GM18867 (cell line): ENCODE measurements around the gene PNP.
"Not testable (repeated sequence)": the region's sequence is repeated elsewhere in the genome, so short reads cannot be mapped to it uniquely, and the experiment has no call there.

ENCODE experiments used
- ATAC-seq: cut with Tn5 transposase; IDR thresholded peaks from one replicate; pipeline ENCODE4 v1.9.1; 2021; ENCODE audit warnings: mild to moderate bottlenecking, moderate library complexity; ENCODE audit not compliant: unreplicated experiment

The PNP gene

DNA sequence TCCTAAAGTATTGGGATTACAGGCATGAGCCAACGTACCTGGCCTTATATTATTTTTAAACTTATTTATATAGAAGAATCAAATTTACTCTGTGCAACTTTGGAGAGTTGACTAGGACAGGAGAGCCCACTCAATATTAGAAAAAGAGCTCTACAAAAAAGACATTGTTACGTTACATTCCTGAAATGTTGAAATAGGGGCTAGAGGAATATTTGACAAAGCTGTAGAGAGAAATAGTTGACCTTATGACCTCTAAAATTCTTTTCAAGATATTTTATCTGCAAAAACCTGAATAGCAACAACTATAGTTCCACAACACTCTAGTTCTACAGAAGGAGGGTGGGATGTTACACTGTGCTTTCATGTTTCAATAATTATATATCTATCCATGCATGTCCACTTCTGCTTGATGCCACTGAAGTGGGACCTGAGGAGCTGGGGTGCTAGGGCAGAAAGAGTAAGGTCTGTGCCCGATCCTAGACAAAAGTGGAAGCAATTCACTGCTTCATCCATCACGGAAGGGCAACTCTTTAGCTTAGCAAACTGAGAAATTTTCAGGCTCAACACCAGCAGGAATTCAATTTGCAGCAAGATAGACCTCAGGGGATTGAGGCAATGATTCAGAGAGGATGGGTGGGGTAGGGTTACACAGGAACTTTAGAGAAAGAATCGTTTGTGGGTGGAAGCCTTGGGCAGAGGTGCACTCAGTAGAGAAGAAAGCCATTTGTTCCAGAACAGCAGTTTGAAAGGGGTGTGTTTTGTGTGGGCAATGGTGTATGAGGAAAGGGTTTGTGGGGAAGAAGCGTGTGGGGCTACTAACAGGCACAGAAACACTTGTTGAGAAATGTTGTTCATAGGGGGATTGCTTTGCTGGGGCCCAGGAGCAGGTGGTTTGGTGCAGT is 20.1 kb downstream of the PNP start:
- no peak for ATAC-seq

DNA sequence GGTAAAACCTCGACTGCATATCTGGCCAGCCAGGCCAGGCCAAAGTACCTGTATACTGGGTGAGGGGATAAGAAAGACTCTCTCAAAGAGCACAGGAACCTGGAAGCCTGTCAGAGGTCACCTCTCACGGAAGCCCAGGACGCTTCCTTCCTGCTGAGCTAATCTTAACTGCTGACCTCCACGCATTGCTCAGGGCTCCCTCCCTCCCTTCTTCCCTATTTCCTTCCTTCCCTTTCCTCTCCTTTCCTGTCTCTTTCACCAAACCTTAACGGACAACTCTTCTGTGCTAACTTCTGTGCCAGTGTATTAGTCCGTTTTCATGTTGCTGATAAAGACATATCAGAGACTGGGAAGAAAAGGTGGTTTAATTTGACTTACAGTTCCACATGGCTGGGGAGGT is 21.4 kb downstream of the PNP start:
- no peak for ATAC-seq

DNA sequence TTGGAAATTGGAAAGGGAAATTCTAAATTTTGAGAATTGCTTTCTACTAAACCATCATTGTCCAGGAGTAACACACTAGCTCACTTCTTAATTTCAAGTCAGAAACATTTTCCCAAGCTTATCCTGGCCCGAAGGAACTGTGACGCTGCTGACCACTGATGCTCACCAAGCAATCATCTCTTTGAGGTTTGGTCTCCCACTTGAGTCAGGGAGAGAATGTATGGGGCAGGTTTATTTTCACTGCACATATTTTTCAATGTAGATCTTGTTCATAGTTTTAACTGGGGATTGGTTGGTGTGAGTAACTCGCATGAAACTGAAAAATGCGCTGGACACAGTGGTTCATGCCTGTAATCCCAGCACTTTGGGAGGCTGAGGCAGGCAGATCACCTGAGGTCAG is 23.3 kb downstream of the PNP start:
- ATAC-seq = no peak

DNA sequence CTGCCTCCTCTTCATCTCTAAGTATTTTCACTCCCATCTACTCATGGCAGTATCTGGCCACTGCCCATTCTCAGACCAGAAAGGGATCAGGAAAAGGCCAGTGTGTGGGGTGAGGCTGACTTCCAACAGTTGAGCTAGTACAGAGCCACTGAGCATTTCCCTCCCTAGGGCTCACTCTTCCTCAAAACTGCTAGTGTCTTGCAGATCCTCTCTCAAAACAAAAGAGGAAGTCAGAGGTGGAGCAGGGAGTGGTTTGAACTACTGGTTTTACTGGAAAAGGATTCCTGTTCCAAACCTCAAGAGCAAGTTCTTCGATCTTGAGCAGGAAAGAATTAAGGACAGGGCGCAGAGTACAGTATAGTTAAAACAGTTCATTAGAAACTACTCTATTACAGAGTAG is 24.4 kb downstream of the PNP start:
- no peak for ATAC-seq

DNA sequence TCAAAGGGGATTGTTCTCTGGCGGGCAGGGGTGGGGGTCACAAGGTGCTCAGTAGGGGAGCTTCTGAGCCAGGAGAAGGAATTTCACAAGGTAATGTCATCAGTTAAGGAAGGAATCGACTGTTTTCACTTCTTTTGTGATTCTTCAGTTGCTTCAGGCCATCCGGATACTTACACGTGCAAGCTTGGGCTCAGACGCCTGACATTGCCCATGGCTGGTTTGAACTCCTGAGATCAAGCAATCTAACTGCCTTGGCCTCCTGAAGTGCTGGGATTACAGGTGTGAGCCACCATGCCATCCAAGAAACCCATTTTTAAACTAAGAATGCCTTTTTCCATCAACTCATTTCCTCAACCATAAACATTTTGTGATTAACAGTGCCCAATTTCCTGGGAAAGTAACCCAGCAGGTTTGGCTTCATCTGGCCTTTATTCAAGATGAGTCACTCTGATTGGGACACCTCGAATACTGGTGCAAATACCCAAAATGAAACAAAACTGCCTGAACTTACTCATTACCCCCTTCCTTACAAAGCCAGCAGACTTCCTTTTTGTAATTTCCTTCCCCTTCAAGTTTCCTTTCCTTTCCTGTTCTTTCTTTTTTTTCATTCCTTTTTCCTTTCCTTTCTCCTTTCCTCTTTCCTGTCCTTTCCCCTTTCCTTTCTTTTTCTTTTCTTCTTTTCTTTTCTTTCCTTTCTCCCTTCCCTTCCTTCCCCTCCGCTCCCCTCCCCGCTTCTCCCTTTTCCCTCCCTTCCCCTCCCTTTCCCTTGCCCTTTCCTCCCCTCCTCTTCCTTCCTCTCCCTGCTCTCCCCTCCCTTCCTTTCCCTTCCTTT is 25.9 kb downstream of the PNP start:
- ATAC-seq = no peak

DNA sequence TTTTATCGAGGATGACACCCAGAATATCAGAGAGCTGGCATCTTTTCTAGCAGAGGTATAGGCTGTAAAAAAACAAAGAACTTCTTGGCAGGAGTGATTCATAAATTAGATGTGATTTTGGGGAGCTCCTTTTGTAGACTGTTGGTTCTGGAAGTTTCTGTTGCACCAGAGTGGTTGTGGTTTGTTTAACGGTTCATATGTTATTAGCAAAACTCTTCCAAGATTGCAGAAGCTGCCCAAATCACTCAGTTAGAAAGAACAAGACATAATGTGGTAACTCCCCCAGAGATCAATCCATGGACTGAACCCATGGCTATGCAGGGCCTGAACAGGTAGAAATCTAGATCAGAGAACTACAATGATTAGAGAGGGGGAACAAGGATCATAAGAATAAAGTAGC is 29.4 kb downstream of the PNP start:
- no peak for ATAC-seq

DNA sequence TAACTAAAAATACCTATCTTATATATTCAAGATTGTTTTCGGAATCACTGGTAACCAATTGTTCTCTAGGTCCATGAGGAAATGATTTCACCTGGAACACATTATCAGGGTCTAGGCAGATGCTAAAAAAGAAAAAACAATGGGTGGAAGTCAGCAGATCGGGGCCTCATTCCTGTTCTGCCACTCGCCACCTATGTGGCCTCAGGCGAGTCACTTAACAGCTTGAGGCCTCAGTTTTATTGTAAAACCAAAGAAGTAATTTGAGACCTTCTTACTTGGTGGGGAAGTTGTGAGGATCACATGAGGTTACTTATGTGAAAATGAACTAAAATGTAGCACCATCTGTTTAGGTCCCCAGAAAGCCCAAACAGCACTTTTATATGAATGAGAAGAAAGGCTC is 29.9 kb downstream of the PNP start:
- no peak for ATAC-seq

DNA sequence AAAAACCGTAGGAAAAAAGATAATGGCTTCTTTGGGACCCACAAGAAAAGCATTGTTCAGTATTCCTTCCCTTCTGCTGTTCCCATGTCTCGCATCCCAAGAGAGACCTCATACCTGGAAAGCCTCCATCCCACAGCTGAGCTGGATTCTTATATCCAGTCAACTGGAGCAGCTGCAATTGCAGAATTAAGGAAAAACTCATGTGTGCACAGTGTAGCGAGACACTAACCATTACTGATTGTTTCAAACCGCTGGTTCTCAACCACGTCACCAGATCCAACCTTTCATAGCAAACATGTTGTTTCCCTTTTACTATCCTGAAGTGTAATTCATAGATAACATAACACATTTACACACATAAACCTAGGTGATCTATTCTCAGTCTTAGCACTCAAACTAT is 30.7 kb downstream of the PNP start:
- no peak for ATAC-seq

DNA sequence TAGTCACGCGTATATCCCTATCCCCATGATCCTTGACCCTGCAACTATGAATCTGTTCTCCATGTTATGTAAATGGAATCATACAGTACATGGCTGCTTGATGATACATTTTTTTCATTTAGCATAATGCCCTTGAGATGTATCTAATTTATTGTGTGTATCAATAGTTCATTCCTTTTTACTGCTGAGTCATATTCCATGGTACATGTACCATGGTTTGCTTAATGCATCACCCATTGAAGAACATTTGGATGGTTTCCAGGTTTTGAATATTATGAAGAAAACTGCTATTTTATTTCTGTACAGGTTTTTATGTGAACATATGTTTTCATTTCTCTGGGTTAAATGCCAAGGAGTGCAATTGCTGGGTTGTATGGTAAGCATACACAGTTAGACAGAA is 32.1 kb downstream of the PNP start:
- no peak for ATAC-seq

DNA sequence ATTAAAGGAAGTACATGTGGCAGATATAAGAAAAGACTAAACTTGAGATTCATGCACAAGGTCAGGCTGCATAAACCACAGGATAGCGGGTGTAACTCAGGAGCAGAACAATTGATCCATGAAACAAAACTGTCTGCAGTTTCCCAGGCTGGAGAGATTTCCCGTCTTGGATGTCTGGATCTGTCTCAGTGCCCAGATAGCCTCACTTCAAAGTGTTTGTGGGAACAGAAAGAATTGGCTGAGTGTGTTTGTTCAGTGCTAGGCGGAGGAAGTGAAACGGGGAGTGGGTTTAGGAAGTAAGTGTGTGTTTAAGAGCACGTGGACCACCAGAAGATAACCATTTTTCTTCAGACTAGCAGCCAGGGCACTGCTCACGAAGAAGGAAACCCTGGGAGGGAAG is 34.7 kb downstream of the PNP start:
- ATAC-seq = no peak

DNA sequence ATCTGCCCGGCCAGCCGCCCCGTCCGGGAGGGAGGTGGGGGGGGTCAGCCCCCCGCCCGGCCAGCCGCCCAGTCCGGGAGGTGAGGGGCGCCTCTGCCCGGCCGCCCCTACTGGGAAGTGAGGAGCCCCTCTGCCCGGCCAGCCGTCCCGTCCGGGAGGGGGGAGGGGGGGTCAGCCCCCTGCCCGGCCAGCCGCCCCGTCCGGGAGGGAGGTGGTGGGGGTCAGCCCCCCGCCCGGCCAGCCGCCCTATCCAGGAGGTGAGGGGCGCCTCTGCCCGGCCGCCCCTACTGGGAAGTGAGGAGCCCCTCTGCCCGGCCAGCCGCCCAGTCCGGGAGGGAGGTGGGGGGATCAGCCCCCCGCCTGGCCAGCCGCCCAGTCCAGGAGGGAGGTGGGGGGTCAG is 37.1 kb downstream of the PNP start:
- ATAC-seq = not testable (repeated sequence)

DNA sequence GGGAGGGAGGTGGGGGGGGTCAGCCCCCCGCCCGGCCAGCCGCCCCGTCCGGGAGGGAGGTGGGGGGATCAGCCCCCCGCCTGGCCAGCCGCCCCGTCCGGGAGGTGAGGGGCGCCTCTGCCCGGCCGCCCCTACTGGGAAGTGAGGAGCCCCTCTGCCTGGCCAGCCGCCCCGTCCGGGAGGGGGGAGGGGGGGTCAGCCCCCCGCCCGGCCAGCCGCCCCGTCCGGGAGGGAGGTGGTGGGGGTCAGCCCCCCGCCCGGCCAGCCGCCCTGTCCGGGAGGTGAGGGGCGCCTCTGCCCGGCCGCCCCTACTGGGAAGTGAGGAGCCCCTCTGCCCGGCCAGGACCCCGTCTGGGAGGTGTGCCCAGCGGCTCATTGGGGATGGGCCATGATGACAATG is 37.5 kb downstream of the PNP start:
- ATAC-seq = not testable (repeated sequence)

DNA sequence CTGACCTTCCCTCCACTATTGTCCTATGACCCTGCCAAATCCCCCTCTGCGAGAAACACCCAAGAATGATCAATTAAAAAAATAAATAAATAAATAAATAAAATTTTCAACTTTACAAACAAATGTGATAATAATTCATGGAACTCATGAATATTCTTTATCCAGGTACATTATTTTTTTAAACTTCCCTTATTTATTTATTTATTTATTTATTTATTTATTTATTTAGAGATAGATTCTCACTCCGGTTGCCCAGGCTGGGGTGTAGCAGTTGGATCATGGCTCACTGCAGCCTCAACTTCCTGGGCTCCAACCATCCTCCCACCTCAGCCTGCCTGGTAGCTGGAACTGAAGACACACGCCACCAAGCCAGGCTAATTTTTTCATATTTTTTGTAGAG is 38.3 kb downstream of the PNP start:
- ATAC-seq = not testable (repeated sequence)

DNA sequence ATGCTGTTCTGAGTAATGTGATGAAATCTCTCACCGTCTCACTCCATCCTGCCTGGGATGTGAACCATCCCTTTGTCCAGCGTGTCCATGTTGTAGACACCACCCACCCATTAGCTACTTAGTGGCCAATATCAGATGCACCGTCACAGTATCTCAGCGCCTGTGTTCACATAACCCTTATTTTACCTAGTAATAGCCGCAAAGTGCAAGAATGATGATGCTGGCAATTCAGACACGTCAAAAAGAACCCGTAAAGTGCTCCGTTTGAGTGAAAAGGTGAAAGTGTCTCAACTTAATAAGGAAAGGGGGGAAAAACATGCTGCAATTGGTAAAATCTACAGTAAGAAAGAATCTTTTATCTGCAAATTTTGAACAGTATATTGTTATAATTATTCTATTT is 39.2 kb downstream of the PNP start:
- ATAC-seq = peak; percentile 38

DNA sequence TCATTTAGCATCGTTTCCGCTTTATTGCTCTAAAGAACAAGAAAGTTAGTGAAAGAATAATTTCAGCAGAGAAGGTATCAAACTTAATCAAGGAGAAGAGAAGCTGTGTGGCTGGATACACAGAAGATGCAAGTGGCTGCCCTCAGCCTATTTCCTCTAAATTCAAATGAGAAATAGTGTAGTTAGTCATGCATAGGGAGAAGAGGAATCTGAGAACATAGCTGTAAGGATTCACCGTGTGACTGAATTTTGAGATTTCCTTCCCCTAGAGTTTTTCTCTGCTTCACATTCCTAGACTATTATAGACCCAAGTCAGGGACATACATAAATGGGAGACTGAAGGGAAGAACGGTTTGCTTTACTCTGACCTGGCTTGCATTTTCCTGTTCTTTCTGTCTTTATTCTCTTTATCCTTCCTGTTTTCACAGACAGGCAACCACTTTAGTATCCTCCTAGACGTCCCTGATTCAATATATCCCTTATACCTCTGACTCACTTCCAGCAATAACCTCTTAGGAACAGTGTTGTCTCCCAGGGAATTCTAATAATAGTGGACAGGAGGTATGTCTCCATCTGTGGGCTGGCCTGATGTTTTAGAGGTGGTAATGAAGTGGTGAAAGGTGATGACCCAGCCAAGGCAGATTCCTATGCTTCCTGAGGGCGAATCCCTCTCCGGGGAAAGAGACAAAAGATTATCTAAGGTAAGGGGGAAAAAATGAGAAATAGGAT is 43.1 kb downstream of the PNP start:
- ATAC-seq = no peak

DNA sequence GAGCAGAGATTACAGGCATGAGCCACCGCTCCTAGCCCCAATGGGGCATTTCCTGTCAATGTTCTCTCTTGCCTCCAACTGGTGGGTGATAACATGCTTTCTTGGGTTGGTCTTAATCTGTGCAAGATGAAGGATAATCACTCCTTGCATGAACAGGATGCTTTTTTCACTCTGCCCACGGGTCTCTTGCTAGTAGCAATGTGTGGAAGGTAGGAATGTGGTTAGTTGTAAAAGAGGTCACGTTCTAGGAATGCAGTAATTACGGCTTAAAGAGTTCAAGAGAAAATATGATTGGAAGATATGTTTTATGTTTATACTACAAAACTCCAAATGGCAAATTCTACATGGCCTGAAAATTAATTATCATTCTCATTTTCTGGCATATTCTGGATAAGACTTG is 46.6 kb downstream of the PNP start:
- no peak for ATAC-seq

DNA sequence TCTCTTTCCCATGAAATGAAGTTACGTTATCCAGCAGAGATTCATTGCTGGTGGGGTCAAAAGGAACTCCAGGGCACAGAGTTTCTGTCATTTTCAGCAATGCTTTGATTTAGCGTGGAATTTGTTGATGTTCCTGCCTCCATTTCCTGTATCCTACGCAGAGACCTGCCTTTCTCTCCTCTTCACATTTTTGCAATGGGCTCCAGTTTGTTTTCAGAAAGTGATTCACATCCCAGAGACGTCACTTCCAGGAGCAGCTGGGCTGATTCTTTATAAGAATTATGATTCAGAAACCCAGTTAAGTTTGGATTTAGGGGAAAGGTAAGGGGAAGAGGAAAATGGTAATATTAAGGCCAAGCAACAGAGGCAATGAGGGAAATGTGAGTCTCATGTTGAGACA is 47.7 kb downstream of the PNP start:
- no peak for ATAC-seq

DNA sequence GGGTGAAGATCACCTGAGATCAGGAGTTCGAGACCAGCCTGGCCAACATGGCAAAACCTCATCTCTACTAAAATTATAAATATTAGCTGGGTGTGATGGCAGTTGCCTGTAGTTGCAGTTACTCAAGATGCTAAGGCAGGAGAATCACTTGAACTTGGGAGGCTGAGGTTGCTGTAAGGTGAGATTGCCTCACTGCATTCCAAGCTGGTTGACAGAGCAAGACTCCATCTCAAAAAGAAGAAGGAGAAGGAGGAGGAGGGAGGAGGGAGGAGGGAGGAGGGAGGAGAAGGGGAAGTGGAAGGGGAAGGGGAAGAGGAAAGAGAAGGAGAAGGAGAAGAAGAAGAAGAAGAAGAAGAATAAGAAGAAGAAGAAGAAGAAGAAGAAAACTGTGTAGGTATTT is 53.1 kb downstream of the PNP start:
- ATAC-seq = no peak

DNA sequence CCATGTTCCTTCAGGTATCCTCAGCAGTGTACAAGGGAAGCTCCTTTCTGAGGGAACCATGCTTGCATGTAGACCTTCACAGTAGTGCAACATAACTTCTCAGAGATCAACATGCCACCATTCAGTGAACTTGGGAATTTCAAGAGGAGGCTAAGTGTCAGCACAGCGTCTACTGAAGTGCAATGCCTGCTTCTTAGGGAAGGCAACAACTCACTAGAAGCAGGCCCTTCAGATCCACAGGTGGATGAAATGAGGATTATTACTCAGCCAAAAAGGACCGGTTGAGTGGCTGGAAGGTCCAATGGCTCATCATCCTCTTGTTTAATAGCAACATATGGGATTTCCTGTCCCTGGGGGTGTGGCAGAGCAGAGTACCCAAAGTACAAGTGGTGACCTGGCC is 54.8 kb downstream of the PNP start:
- ATAC-seq = no peak
